ENCODE measurements around the gene APOA4. TPM values are rescaled to one million over a fixed set of nuclear protein-coding genes. Genes with fewer than 3 reads are reported as not detected.

The APOA4 gene
- total and polyA plus RNA-seq, 4 donors: 0.89 to 382 (median 131) TPM

DNA sequence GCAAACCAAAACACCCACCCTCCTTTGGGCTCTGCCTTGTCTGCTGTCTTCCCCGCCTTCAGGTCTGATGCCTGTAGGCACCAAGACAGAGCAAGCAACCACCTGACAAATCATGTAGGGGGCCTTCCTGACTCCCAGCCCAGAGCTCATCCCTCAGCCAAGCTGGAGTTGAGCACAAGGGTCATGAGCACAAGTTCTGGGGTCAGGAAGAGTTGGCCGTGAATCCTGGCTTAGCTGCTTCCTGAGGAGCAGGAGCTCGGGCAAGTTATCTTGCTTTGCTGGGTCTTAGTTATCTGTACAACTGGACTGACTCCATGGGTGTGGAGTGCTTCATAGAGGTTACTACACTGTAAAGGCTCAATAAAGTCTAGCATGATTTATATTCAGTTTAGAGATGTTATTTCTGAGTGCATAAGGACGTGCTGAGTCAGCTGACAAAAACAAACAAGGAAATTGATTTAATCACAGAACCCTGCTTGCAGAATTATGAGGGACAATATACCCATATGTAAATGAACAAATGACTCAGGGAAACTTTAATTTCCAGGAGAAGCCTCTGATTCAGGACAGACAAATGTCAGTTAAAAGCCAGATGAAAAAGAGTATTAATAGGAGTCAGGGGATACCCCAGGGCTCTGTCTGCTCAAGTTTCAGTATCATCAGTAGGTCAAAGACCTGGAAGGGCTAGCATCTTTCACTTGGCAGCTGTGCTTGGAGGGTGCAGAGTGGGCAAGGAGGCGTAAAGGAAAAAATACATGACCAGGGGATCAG, 29.3 kb upstream of the APOA4 start:
- no peaks in the 10 kb centered on the region for H3K27me3 ChIP-seq (ENCODE audit: control insufficient read depth in 4 of 4, insufficient read depth in 4 of 4, low read length in 3 of 4)
- TF ChIP-seq JUND (IDR thresholded peaks at IDR 0.05) (no peak), NR2F2 (IDR thresholded peaks at IDR 0.05) (peak; percentile 62), RXRA (IDR thresholded peaks at IDR 0.05) (peak; percentile 37 to 71), GABPA (IDR thresholded peaks at IDR 0.05 in 1 of 2, conservative IDR thresholded peaks at IDR 0.05 in 1 of 2) (no peak), RAD21 (IDR thresholded peaks at IDR 0.05) (peak in 1 of 2 donors; percentile 31), MAX (IDR thresholded peaks at IDR 0.05) (no peak)
- H3K4me1 ChIP-seq (ENCODE audit: control insufficient read depth in 4 of 4, insufficient read depth in 4 of 4, low read length in 3 of 4): peaks cover 13 to 30% (median 22%) of the 10 kb centered on the region in 4 donors
- WGBS: 38% methylated on average over 5 of the region's 5 CpGs
- no peaks in the 10 kb centered on the region for H3K9me3 ChIP-seq (ENCODE audit: control insufficient read depth in 4 of 4, low read length in 3 of 4)
- DNase-seq (ENCODE audit: low spot score): no peak
- H3K4me3 ChIP-seq (ENCODE audit: low read depth in 1 of 3, low read length in 3 of 3): no peak overlapping the region
- no peak overlapping the region for H3K9ac ChIP-seq (ENCODE audit: low read depth in 1 of 2, low read length in 2 of 2)
- peak overlapping the region in 1 of 2 donors; percentile 15 for H3K27ac ChIP-seq (ENCODE audit: low read depth in 1 of 2, low read length in 2 of 2)
- H3K36me3 ChIP-seq (ENCODE audit: control insufficient read depth in 4 of 4, insufficient read depth in 3 of 4, low read depth in 1 of 4, low read length in 3 of 4): peaks cover 4 to 16% (median 8%) of the 10 kb centered on the region in 4 donors

- Histone ChIP-seq H3K4me3 (ENCODE audit: low read depth in 1 of 3, low read length in 3 of 3) (no peak overlapping the region), H3K4me1 (ENCODE audit: control insufficient read depth in 4 of 4, insufficient read depth in 4 of 4, low read length in 3 of 4) (peaks cover 12 to 23% (median 15%) of the 10 kb centered on the region in 4 donors), H3K27me3 (ENCODE audit: control insufficient read depth in 4 of 4, insufficient read depth in 4 of 4, low read length in 3 of 4) (no peaks in the 10 kb centered on the region), H3K36me3 (ENCODE audit: control insufficient read depth in 4 of 4, insufficient read depth in 3 of 4, low read depth in 1 of 4, low read length in 3 of 4) (peaks cover 7 to 25% (median 12%) of the 10 kb centered on the region in 4 donors), H3K9ac (ENCODE audit: low read depth in 1 of 2, low read length in 2 of 2) (no peak overlapping the region), H3K9me3 (ENCODE audit: control insufficient read depth in 4 of 4, low read length in 3 of 4) (no peaks in the 10 kb centered on the region), H3K27ac (ENCODE audit: low read depth in 1 of 2, low read length in 2 of 2) (no peak overlapping the region)
- no peak for DNase-seq (ENCODE audit: low spot score)
- 82% methylated on average over 7 of the region's 7 CpGs for WGBS
- TF ChIP-seq HNF4A (conservative IDR thresholded peaks at IDR 0.05) (no peak), HNF4G (IDR thresholded peaks at IDR 0.05) (no peak), FOXA1 (IDR thresholded peaks at IDR 0.05) (no peak), FOXA2 (IDR thresholded peaks at IDR 0.05) (no peak), RAD21 (IDR thresholded peaks at IDR 0.05) (no peak), REST (IDR thresholded peaks at IDR 0.05) (no peak)
- TF ChIP-seq, protein P1, sequence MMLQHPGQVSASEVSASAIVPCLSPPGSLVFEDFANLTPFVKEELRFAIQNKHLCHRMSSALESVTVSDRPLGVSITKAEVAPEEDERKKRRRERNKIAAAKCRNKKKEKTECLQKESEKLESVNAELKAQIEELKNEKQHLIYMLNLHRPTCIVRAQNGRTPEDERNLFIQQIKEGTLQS (IDR thresholded peaks at IDR 0.05): no peak
- TF ChIP-seq, protein P2, sequence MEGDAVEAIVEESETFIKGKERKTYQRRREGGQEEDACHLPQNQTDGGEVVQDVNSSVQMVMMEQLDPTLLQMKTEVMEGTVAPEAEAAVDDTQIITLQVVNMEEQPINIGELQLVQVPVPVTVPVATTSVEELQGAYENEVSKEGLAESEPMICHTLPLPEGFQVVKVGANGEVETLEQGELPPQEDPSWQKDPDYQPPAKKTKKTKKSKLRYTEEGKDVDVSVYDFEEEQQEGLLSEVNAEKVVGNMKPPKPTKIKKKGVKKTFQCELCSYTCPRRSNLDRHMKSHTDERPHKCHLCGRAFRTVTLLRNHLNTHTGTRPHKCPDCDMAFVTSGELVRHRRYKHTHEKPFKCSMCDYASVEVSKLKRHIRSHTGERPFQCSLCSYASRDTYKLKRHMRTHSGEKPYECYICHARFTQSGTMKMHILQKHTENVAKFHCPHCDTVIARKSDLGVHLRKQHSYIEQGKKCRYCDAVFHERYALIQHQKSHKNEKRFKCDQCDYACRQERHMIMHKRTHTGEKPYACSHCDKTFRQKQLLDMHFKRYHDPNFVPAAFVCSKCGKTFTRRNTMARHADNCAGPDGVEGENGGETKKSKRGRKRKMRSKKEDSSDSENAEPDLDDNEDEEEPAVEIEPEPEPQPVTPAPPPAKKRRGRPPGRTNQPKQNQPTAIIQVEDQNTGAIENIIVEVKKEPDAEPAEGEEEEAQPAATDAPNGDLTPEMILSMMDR (IDR thresholded peaks at IDR 0.05; ENCODE audit: low read depth, low read length, missing input control): no peak
Measured at GRCh38 chr11:116851626-116852025, 28.5 kb upstream of the APOA4 start.
